ENCODE results near the gene NYNRIN.
"Not testable (repeated sequence)": the region's sequence is repeated elsewhere in the genome, so short reads cannot be mapped to it uniquely, and the experiment has no call there.

The NYNRIN gene

GRCh38 chr14:24431569-24432258 is 32.9 kb downstream of the NYNRIN start:
- peak; percentile 98 for DNase-seq (ENCODE audit: low spot score)

- peak; percentile 34 for DNase-seq (ENCODE audit: low spot score)
Measured at GRCh38 chr14:24432259-24433131, 33.7 kb downstream of the NYNRIN start.

GRCh38 chr14:24434036-24434435 is 35.2 kb downstream of the NYNRIN start:
- DNase-seq (ENCODE audit: low spot score): peak; percentile 89

- peak; percentile 30 for DNase-seq (ENCODE audit: low spot score)
Measured at GRCh38 chr14:24434676-24435075, 35.9 kb downstream of the NYNRIN start.

- DNase-seq (ENCODE audit: low spot score): peak; percentile 26
Measured at GRCh38 chr14:24435192-24435810, 36.5 kb downstream of the NYNRIN start.

- no peak for DNase-seq (ENCODE audit: low spot score)
Measured at GRCh38 chr14:24435998-24436354, 37.2 kb downstream of the NYNRIN start.

- DNase-seq (ENCODE audit: low spot score): peak; percentile 84
Measured at GRCh38 chr14:24436355-24437019, 37.7 kb downstream of the NYNRIN start.

GRCh38 chr14:24437020-24437735 is 38.4 kb downstream of the NYNRIN start:
- DNase-seq (ENCODE audit: low spot score): no peak

GRCh38 chr14:24437736-24438067 is 38.9 kb downstream of the NYNRIN start:
- no peak for DNase-seq (ENCODE audit: low spot score)

- DNase-seq (ENCODE audit: low spot score): no peak
Measured at GRCh38 chr14:24438223-24439097, 39.7 kb downstream of the NYNRIN start.

- no peak for DNase-seq (ENCODE audit: low spot score)
Measured at GRCh38 chr14:24439257-24439656, 40.5 kb downstream of the NYNRIN start.

GRCh38 chr14:24439830-24440605 is 41.2 kb downstream of the NYNRIN start:
- DNase-seq (ENCODE audit: low spot score): no peak

GRCh38 chr14:24440606-24441399 is 42.0 kb downstream of the NYNRIN start:
- DNase-seq (ENCODE audit: low spot score): no peak

GRCh38 chr14:24441485-24441884 is 42.7 kb downstream of the NYNRIN start:
- no peak for DNase-seq (ENCODE audit: low spot score)

GRCh38 chr14:24441904-24442239 is 43.1 kb downstream of the NYNRIN start:
- DNase-seq (ENCODE audit: low spot score): no peak

- DNase-seq (ENCODE audit: low spot score): peak; percentile 98
Measured at GRCh38 chr14:24442240-24443052, 43.6 kb downstream of the NYNRIN start, which contains the start of gene SDR39U1. Gene SDR39U1, minus strand, starts transcription at chr14:24442776. Its CDS starts 7 bp downstream, at chr14:24442769.

- DNase-seq (ENCODE audit: low spot score): no peak
Measured at GRCh38 chr14:24443053-24443665, 44.4 kb downstream of the NYNRIN start.

- DNase-seq (ENCODE audit: low spot score): not testable (repeated sequence)
Measured at GRCh38 chr14:24450828-24451227, 52.0 kb downstream of the NYNRIN start.

Data from hematopoietic multipotent progenitor cell treated with erythropoietin and hydrocortisone succinate and interleukin-3 and kit ligand, for 17 days (in vitro differentiated cells).